GF-D8 (cell line): ENCODE measurements around the gene HMX2.
A peak's percentile ranks its signal among the peaks of the same experiment; 100 is the strongest.

Experiments used
- DNase-seq: peaks from one replicate; lab custom pipeline; 2025; lab: John Stamatoyannopoulos, UW

The HMX2 gene

GRCh38 chr10:123139165-123139520 is 8.8 kb upstream of the HMX2 start:
- no peak for DNase-seq

DNA sequence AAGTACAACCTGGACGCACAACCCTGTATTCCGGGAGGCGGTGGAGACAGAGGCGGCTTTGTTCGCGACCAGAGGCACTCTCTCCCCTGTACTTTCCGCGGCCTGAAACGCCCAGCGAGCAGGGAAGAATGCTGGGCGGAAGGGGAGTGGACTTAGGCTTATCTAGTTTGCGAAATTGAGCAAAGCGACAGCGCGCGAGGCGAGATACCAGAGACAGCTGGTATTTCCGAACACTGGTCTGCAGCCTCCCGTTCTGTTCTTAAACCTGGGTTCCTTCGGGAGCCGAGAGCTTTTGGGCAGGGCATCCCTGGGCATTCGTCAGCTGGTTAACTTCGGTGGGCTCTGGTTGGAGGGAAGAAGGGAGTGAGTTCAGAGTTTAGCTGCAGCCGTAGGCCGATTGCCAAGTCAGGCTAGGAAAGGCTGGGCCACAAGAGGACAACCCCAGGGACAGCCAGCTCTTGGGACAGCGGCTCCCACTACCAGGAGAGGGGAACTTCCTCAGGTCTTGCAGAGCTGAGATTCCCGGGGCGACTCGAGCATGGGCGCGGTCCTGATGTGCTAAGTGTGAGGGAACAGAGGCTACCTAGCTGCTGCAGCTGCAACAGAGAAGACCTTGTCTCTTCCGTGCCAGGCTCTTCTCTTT is 8.3 kb upstream of the HMX2 start:
- DNase-seq: peak; percentile 88

DNA sequence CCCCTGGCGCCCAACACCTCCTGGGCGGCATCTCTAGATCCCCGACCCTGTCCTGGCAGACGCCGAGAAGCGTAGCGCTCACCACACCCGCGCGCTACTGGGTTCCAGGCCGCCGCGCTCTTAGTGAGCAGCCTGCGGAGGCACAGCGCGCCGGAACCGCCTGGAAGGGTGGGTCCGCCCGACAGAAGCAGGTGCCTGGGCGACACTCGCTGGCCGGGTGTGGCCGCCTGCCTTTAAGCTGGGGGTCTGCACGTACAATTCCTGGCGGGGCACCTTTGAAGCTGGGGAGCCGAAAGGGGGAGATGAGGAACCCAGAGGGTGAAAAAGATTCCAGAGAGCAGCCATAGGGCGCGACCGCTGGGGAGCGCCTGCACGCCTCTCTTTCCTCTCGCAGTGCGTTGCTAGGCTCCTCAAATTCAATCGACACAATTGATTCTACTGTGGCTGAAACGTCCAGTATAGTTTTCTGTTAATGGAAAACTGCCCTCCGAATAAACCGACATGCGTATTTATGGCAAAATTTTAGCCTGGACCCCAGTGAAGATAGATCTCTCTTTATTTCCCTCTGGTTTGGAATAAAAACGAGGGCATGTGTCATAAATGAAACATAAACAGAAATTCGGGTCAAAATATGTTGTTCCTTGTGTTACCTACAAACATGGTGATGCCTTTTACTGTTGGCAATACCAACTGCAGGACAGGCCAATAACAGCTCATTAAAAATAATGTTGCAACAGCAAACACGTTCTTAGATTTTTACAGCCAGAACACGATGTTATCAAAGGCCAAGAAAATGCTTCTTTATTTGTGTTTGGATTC is 7.6 kb upstream of the HMX2 start:
- DNase-seq: no peak

- DNase-seq: no peak
Measured at GRCh38 chr10:123140983-123141390, 6.9 kb upstream of the HMX2 start.

GRCh38 chr10:123141791-123142700 is 5.9 kb upstream of the HMX2 start:
- no peak for DNase-seq

- no peak for DNase-seq
Measured at GRCh38 chr10:123142701-123143161, 5.2 kb upstream of the HMX2 start.

- DNase-seq: no peak
Measured at GRCh38 chr10:123143162-123143824, 4.6 kb upstream of the HMX2 start.

- DNase-seq: no peak
Measured at GRCh38 chr10:123143825-123144168, 4.1 kb upstream of the HMX2 start.

DNA sequence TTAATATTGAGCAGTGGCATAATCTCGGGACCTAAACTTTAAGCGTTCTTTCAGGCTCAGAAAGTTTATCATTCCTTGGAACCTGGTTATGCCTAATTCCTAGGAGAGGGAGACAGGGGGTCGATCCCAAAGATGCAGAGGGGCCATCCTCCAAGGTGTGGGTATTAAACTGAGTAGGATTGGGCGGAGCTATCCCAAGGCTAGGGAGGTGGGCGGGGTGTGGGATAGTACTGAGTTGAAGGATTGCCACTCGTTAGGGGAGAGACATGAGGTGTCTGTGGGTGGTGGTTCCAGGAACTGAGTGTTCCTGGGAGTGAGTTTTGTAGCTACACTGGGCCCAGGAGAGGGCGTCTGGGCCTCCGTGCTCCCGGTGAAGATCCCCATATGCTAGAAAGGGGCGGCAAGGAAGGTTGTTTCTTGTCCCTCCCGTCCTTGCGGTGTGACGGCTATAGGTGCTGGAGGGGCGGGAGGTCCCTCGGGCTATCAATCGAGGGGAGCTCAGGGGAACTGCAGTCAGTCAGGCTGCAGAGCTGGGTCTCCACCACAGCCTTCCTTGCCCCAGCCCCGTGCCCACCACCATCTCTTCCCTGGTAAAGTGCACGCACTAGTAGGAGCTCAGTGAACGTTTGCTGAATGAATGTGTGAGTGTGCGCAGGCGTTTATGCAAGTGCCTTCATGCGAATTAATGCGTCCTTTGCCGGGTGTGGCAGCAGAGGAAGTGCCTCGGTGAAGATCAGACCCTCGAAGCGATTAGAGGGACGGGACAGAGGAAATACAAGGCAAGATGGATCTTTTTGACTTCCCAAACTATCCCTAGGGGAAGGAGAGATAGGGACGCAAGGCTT is 3.0 kb upstream of the HMX2 start:
- DNase-seq: peak; percentile 66

GRCh38 chr10:123145542-123146012 is 2.4 kb upstream of the HMX2 start:
- no peak for DNase-seq

GRCh38 chr10:123146013-123146893 is 1.7 kb upstream of the HMX2 start:
- DNase-seq: peak; percentile 62

DNA sequence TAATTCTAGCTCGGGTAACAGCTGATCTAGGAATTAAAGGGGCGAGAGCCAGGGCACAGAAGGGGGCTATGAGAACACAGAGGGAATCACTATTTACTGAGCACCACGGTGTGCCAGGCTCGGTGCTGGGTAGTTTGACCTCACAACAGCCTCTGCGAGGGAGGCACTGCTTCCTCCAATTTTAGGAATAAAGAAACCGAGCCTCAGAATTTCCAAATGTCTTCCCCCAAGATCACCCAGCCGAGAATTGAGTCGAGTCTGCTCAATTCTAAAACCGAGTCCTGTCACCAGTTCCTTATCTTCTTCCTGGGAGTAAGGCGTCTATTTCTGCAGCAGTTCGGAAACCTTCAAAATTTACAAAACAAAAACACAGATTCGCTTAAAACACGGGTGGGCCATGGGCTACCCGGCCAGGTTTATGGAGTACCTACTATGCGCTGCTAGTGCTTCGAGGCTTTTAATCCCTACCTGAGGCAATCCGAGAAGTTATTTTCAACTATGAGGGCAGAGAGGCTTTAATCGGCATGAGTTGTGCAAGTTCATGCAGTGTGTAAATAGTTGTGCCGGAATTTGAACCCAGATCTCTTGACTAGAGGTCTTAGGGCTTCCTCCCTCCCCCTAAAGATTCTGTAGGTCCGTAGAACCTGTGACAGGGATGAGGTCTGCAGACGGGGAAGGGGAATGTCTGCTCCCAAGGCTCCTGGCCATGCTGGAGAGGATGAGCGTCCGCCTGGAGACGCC is 872 bp upstream of the HMX2 start:
- peak; percentile 53 for DNase-seq

DNA sequence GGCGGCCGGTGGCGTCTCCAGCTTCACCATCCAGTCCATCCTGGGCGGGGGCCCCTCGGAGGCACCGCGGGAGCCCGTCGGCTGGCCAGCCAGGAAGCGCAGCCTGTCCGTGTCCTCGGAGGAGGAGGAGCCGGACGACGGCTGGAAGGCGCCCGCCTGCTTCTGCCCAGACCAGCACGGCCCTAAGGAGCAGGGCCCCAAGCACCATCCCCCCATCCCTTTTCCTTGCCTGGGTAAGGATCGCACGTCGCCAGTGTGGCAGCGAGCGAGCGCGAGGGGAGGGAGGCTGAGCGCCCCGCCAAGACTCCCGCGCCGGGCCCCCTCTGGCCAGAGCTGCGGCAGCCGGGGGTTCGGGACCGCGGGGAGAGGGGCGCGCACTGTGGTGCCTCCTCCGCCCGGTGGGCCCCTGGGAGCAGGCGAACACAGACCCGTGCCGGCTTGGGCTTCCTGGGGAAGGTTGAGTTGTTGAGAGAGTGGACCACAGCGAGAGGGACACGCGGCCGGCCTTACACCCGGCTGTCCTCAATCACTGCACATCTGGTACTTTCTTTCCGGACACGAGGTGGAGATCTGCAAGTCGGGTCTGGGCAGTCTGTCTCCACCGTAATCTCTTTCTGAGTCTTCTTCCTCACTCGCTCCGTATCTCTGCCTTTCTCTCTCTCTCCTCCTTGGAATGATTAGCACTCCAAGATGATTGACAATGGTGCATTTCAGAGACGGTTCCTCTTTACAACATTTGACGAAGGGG is 652 bp downstream of the HMX2 start:
- no peak for DNase-seq

DNA sequence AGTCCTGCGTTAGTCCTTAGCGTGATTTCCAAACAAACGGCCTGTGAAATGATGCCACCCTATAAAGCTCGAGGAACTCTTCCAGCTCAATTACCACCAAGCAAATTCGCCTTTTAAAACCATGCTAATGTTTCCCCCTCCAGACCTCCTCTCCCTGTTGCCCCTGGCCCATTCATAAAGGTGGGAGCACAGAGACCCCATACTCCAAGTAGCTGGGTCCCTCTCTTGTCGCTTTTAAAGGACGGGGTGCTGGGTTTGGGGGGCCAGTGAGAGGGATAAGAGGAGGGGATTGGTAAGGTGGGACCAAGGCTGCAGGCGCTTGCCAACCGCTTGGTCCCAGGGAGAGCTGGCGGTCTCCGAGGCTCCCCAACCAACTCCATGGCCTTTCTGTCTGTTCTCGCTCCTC is 1.2 kb downstream of the HMX2 start:
- DNase-seq: no peak

DNA sequence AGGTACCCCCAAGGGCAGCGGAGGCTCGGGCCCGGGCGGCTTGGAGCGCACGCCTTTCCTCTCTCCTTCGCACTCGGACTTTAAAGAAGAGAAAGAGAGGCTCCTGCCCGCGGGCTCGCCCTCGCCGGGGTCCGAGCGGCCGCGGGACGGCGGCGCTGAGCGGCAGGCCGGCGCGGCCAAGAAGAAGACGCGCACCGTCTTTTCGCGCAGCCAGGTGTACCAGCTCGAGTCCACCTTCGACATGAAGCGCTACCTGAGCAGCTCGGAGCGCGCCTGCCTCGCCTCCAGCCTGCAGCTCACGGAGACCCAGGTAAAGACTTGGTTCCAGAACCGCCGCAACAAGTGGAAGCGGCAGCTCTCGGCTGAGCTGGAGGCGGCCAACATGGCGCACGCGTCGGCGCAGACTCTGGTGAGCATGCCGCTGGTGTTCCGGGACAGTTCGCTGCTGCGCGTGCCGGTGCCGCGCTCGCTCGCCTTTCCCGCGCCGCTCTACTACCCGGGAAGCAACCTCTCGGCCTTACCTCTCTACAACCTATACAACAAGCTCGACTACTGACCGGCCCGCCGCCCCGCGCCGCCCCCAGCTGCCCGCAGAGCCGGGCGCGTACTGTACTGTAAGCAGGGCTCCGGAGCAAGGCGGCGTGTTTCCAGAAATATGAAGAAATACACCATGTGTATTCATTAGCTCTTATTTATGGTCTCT is 1.8 kb downstream of the HMX2 start:
- DNase-seq: no peak

- DNase-seq: peak; percentile 67
Measured at GRCh38 chr10:123150271-123150985, 2.5 kb downstream of the HMX2 start.
